Left renal pelvis (tissue), 4 donors: ENCODE data around the gene LRRC75B. TPM values are rescaled to one million over a fixed set of nuclear protein-coding genes. Genes with fewer than 3 reads are reported as not detected.
"Not testable (repeated sequence)": the region's sequence is repeated elsewhere in the genome, so short reads cannot be mapped to it uniquely, and the experiment has no call there.

ENCODE experiments used
- DNase-seq, 4 donors: peaks; one replicate each; pipeline ENCODE4 v3.0.0-alpha.2; 2013; ENCODE audit warnings: low read depth in 4 of 4, low spot score in 3 of 4
- polyA plus RNA-seq, 4 donors: library from polyadenylated mRNA; unstranded; fragments of 120-200 nt; gene quantifications; one replicate each; pipeline ENCODE4 v1.2.1, GENCODE V29; 2013; ENCODE audit not compliant: insufficient read length in 4 of 4

Gene LRRC75B
- 10 to 100 TPM; 20.2 to 33.9 (median 30.4) TPM for polyA plus RNA-seq

GRCh38 chr22:24592851-24593558 is at the start of gene LRRC75B:
TSS of gene LRRC75B (minus strand) at chr22:24593073. CDS start at chr22:24593039, 34 bp downstream.
- peak in 3 of 4 donors; percentile 65 to 70 (median 66) for DNase-seq

- not testable (repeated sequence) for DNase-seq
These were observed 49.4 kb upstream of the LRRC75B start for GRCh38 chr22:24642307-24642706.

GRCh38 chr22:24636513-24636912 is 43.6 kb upstream of the LRRC75B start:
- not testable (repeated sequence) for DNase-seq

- not testable (repeated sequence) for DNase-seq
These were observed 42.0 kb upstream of the LRRC75B start for GRCh38 chr22:24634776-24635389.

- not testable (repeated sequence) for DNase-seq
These were observed 40.6 kb upstream of the LRRC75B start for GRCh38 chr22:24633231-24634023.

GRCh38 chr22:24632642-24633041 is 39.8 kb upstream of the LRRC75B start:
- DNase-seq, result not testable (repeated sequence)

GRCh38 chr22:24631430-24632122 is 38.7 kb upstream of the LRRC75B start:
- DNase-seq, result not testable (repeated sequence)

- not testable (repeated sequence) for DNase-seq
These were observed 38.0 kb upstream of the LRRC75B start for GRCh38 chr22:24630812-24631427.

- DNase-seq, result not testable (repeated sequence)
These were observed 36.2 kb upstream of the LRRC75B start for GRCh38 chr22:24629069-24629468.

- DNase-seq, result not testable (repeated sequence)
These were observed 35.0 kb upstream of the LRRC75B start for GRCh38 chr22:24627911-24628310.

- DNase-seq, result not testable (repeated sequence)
These were observed 29.7 kb upstream of the LRRC75B start for GRCh38 chr22:24622596-24622995.

GRCh38 chr22:24621244-24621643 is 28.4 kb upstream of the LRRC75B start:
- DNase-seq, result not testable (repeated sequence)

GRCh38 chr22:24614794-24615193 is 21.9 kb upstream of the LRRC75B start:
- not testable (repeated sequence) for DNase-seq

GRCh38 chr22:24609888-24610287 is 17.0 kb upstream of the LRRC75B start:
- DNase-seq, result not testable (repeated sequence)

- DNase-seq, result not testable (repeated sequence)
These were observed 15.5 kb upstream of the LRRC75B start for GRCh38 chr22:24608327-24608726.

- not testable (repeated sequence) for DNase-seq
These were observed 14.6 kb upstream of the LRRC75B start for GRCh38 chr22:24607429-24607983.

GRCh38 chr22:24606340-24606739 is 13.5 kb upstream of the LRRC75B start:
- DNase-seq, result not testable (repeated sequence)

- not testable (repeated sequence) for DNase-seq
These were observed 11.1 kb upstream of the LRRC75B start for GRCh38 chr22:24603770-24604629.
